ENCODE data around the gene LRCOL1. TPM values are rescaled to one million over a fixed set of nuclear protein-coding genes. Genes with fewer than 3 reads are reported as not detected.

Gene LRCOL1
- total RNA-seq, 1 donor: not detected

DNA sequence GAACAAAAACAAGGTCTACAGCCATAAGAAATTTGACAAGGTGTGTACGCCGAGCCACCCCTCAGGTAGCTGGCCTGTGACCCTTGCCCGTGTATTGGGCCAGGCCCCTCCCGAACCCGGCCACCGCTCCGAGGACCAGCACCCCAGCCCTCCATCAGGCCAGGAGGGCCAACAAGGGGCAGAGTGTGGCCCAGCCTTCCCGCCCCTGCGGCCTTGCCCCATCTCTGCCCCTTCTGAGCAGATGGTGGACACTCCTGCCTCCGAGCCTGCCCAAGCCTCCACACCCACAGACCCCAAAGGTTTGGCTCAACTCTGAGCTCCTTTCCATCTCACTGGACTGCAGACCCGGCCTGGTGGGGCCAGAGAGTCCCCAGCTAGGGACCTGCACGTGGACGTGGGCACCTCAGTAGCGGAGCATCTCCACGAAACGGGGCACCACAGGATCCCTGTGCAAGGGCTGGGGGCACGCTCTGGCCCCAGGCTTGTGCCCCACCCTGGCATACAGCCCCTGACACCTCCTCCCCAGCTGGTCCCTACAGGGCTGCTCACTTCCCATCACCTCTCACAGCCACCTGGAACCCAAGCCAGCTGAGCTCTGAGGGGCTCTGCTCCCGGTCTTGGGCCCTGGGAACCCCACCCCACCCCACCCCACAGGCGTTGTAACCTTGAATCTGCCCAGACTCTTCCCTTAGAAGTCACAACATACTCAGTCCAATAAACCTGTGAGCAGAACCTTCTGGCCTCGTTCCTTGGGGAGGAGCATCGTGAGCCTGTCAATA is 11.5 kb upstream of the LRCOL1 start:
- no peak for DNase-seq (ENCODE audit: low read depth)
- TF ChIP-seq, protein P1, sequence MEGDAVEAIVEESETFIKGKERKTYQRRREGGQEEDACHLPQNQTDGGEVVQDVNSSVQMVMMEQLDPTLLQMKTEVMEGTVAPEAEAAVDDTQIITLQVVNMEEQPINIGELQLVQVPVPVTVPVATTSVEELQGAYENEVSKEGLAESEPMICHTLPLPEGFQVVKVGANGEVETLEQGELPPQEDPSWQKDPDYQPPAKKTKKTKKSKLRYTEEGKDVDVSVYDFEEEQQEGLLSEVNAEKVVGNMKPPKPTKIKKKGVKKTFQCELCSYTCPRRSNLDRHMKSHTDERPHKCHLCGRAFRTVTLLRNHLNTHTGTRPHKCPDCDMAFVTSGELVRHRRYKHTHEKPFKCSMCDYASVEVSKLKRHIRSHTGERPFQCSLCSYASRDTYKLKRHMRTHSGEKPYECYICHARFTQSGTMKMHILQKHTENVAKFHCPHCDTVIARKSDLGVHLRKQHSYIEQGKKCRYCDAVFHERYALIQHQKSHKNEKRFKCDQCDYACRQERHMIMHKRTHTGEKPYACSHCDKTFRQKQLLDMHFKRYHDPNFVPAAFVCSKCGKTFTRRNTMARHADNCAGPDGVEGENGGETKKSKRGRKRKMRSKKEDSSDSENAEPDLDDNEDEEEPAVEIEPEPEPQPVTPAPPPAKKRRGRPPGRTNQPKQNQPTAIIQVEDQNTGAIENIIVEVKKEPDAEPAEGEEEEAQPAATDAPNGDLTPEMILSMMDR (IDR thresholded peaks at IDR 0.05; ENCODE audit: insufficient read depth, low read length): no peak
- H3K4me3 ChIP-seq (ENCODE audit: low read depth, low read length): no peak overlapping the region

DNA sequence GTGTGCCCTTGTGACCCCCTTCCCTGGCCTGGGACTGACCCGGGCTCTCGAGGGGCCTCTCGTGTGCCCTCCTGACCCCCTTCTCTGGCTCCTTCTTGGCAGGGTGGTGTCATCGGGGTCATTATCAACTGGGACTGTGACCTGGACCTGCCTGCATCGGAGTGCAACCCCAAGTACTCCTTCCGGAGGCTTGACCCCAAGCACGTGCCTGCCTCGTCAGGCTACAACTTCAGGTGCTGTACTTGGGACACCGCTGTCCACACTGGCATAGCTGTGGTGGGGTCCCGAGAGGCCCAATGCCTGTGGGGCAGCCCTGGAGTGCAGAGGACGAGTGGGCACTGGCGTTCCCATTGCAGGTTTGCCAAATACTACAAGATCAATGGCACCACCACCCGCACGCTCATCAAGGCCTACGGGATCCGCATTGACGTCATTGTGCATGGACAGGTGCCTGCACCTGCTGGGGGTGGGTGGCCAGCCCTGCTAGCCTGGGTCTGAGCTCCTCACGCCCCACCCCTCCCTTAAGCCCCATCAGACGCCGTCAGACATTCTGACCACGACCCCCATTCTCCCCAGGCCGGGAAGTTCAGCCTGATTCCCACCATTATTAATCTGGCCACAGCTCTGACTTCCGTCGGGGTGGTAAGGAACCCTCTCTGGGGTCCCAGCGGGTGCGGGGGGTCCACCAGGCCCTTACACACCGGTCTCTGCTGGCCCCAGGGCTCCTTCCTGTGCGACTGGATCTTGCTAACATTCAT is 10.7 kb upstream of the LRCOL1 start:
- no peak for DNase-seq (ENCODE audit: low read depth)
- TF ChIP-seq, protein P1 (IDR thresholded peaks at IDR 0.05; ENCODE audit: insufficient read depth, low read length): no peak
- H3K4me3 ChIP-seq (ENCODE audit: low read depth, low read length): no peak overlapping the region

DNA sequence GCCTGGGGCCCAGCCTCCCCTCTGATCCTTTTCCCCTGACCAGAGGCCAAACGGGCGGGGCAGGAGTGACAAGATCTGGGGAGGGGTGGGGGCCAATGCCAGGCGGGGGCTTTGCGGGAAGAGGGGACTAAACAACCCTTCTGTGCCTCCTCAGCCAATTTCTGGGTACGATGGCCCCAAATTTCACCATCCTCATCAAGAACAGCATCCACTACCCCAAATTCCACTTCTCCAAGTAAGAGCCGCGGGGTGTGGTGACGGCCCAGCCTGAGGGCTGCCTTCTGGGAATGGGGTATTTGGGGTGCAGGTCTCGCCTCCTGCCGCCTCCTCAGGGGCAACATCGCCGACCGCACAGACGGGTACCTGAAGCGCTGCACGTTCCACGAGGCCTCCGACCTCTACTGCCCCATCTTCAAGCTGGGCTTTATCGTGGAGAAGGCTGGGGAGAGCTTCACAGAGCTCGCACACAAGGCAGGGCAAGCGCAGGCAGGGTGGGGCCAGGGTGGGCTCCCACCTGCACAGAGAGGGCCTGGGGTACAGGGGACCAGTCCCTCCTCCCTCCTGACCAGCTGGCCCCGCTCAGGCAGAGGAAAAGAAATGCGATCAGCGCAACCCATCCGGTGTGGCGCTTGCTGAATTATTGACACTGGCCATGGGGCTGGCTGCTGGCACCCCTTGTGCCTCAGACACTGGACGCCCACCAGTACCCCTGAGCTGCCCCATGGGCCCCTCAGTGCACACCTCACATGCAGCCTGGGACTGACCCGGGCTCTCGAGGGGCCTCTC is 9.9 kb upstream of the LRCOL1 start:
- TF ChIP-seq, protein P1 (IDR thresholded peaks at IDR 0.05; ENCODE audit: insufficient read depth, low read length): no peak
- DNase-seq (ENCODE audit: low read depth): no peak
- no peak overlapping the region for H3K4me3 ChIP-seq (ENCODE audit: low read depth, low read length)

DNA sequence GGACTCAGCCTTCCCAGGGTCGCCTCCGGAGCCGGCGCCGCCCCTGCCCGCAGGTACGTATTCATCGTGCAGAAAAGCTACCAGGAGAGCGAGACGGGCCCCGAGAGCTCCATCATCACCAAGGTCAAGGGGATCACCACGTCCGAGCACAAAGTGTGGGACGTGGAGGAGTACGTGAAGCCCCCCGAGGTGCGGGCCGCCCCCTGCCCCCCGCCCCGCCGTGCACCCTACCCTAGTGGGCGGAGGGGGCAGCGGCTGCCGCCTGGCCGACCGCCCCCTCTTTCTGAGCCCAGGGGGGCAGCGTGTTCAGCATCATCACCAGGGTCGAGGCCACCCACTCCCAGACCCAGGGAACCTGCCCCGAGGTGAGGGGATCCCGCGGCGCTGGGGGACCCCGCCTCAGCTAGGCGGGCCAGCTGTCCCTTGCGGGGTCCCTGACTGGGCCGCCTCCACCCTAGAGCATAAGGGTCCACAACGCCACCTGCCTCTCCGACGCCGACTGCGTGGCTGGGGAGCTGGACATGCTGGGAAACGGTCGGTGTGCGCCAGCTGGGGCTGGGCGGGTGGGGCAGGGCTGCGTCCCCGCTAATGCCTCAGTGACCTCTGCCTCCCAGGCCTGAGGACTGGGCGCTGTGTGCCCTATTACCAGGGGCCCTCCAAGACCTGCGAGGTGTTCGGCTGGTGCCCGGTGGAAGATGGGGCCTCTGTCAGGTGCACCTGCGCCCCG is 9.2 kb upstream of the LRCOL1 start:
- DNase-seq (ENCODE audit: low read depth): no peak
- TF ChIP-seq, protein P1 (IDR thresholded peaks at IDR 0.05; ENCODE audit: insufficient read depth, low read length): no peak
- H3K4me3 ChIP-seq (ENCODE audit: low read depth, low read length): no peak overlapping the region

DNA sequence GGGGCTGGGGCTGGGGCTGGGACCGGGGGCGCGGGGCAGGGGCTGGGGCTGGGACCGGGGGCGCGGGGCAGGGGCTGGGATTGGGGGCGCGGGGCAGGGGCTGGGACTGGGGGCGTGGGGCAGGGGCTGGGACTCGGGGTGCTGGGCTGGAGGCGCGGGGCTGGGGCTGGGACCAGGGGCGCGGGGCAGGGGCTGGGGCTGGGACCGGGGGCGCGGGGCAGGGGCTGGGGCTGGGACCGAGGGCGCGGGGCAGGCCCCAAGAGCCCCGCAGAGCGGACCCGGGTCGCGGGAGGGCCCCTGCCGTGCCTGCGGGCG is 8.6 kb upstream of the LRCOL1 start:
- no peak for DNase-seq (ENCODE audit: low read depth)
- TF ChIP-seq, protein P1 (IDR thresholded peaks at IDR 0.05; ENCODE audit: insufficient read depth, low read length): no peak
- H3K4me3 ChIP-seq (ENCODE audit: low read depth, low read length): no peak overlapping the region

DNA sequence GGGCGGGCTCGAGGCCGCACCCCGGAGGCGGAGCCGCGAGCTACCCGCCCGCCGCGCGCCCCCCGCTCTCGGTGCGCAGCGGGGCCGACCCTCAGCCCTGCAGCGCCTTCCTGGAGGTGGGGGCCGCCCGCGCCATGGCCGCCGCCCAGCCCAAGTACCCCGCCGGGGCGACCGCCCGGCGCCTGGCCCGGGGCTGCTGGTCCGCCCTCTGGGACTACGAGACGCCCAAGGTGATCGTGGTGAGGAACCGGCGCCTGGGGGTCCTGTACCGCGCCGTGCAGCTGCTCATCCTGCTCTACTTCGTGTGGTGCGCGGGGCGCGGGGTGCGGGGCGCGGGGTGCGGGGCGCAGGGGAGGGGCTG is 8.3 kb upstream of the LRCOL1 start, which contains the start of gene P2RX2:
Gene P2RX2 (plus strand): TSS at position 94 of the 361 bp plus-strand sequence. CDS start 41 bp downstream, at position 135.
- TF ChIP-seq, protein P1 (IDR thresholded peaks at IDR 0.05; ENCODE audit: insufficient read depth, low read length): no peak

More for the DNA sequence above, 8.3 kb upstream of the LRCOL1 start, which contains the start of gene P2RX2:
- no peak within 1 kb of the TSS for H3K4me3 ChIP-seq (ENCODE audit: low read depth, low read length)
- no peak for DNase-seq (ENCODE audit: low read depth)

Measured in fibroblast of the aortic adventitia (primary cell).